ENCODE data around the gene OR2L13. TPM values are rescaled to one million over a fixed set of nuclear protein-coding genes. Genes with fewer than 3 reads are reported as not detected.

The OR2L13 gene
- total RNA-seq, 2 donors from 2014 or later, result not detected

GRCh38 chr1:248140846-248141245 is 45.9 kb downstream of the OR2L13 start:
- H3K4me1 Mint-ChIP-seq (ENCODE audit: low read depth in 2 of 2), result no peaks in the 10 kb centered on the region
- no peak overlapping the region for H3K27ac Mint-ChIP-seq
- H3K4me3 Mint-ChIP-seq, result no peak overlapping the region
- ATAC-seq (no peak), DNase-seq (ENCODE audit: low spot score) (no peak)
- no peaks in the 10 kb centered on the region for H3K27me3 Mint-ChIP-seq
- no peaks in the 10 kb centered on the region for H3K36me3 Mint-ChIP-seq
- peaks cover 18% of the 10 kb centered on the region for H3K9me3 Mint-ChIP-seq

DNA sequence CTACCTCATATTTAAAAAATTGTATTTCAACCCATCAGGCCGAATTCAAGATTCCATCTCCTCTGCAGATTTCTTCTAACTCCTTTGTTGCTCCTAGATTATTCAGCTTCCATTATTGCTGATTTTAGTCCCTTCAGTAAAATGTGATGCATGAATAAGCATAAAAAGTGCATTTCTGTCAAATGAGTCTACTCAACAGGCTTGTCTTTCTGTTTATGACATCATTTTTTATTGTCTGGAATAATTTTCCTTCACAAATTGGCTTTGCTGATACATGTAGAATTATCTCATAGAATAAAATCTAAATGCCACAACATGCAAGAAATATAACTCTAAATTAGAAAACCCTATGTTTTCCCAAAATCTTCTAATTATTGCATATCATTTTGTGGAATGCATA is 48.3 kb downstream of the OR2L13 start:
- Mint-ChIP-seq H3K9me3 (peaks cover 22% of the 10 kb centered on the region), H3K4me3 (no peak overlapping the region), H3K27me3 (no peaks in the 10 kb centered on the region), H3K27ac (no peak overlapping the region), H3K36me3 (no peaks in the 10 kb centered on the region), H3K4me1 (ENCODE audit: low read depth in 2 of 2) (no peaks in the 10 kb centered on the region)
- DNase-seq (ENCODE audit: low spot score) (no peak), ATAC-seq (no peak)

DNA sequence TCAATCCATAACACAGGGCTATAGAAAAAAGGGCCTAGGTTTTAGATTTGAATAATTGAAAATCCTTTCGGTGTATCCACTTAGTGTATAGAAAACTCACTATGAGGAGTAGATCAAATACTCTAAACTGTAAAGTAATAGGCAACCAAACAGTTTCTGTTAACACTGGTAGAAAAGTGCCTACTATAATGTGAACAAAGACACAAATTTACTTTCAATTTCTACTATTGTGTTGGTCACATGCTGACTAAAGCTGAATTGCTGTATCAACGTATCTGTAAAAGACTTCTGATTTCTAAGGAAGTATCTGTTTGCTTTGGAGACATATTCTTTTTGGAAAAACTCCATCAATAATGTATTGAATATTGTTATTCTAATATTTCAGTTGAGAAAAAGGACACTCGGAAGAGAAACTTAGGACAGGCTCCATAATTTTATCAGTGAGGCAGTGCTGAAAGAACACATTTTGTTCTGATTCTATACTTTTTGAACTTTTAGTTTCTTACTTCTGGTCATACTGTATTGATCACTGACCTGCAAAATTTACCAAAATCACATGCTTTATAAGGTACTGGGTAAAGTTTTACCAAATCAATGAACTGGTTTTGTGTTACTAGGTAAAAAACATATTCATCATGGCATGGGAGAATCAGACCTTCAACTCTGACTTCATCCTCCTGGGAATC is 49.7 kb downstream of the OR2L13 start, which contains the start of gene OR2M5:
TSS of gene OR2M5 (plus strand) at position 636 of the 686 bp plus-strand sequence. CDS start at position 636, 0 bp downstream.
- Mint-ChIP-seq H3K27ac (no peak within 1 kb of the TSS), H3K4me1 (ENCODE audit: low read depth in 2 of 2) (no peaks in the 10 kb centered on the region), H3K4me3 (no peak within 1 kb of the TSS), H3K27me3 (no peaks in the 10 kb centered on the region), H3K36me3 (no peaks in the 10 kb centered on the region), H3K9me3 (peaks cover 31% of the 10 kb centered on the region)
- DNase-seq (ENCODE audit: low spot score), result no peak
- no peak for ATAC-seq

Other genes with a start within 250 kb of the OR2L13 start
- gene TRIM58, start 238.0 kb upstream of the OR2L13 start, total RNA-seq, result under 1 TPM; 0.39 to 0.50 TPM
- gene OR2W3, start 199.6 kb upstream of the OR2L13 start, total RNA-seq, result under 1 TPM; 0.31 to 0.47 TPM
- not detected for gene OR2T8, start 174.9 kb upstream of the OR2L13 start, total RNA-seq
- gene OR2AJ1, start 170.3 kb upstream of the OR2L13 start, total RNA-seq, result not detected
- gene OR2L8, start 146.3 kb upstream of the OR2L13 start, total RNA-seq, result under 1 TPM in 1 of 2 donors, not detected in 1; 0.47 TPM
- not detected for gene OR2AK2, start 130.0 kb upstream of the OR2L13 start, total RNA-seq
- gene OR2L5, start 81.5 kb upstream of the OR2L13 start, total RNA-seq, result not detected
- gene OR2L2, start 65.1 kb upstream of the OR2L13 start, total RNA-seq, result under 1 TPM; 0.12 to 0.17 TPM
- gene OR2L3, start 48.3 kb upstream of the OR2L13 start, total RNA-seq, result not detected
- not detected for gene OR2M5, start 50.0 kb downstream of the OR2L13 start, total RNA-seq
- gene OR2M2, start 79.6 kb downstream of the OR2L13 start, total RNA-seq, result not detected
- gene OR2M3, start 102.1 kb downstream of the OR2L13 start, total RNA-seq, result not detected
- not detected for gene OR2M4, start 136.2 kb downstream of the OR2L13 start, total RNA-seq
- gene OR2T33, start 182.8 kb downstream of the OR2L13 start, total RNA-seq, result not detected
- gene OR2T12, start 208.2 kb downstream of the OR2L13 start, total RNA-seq, result not detected
- not detected for gene OR2M7, start 229.4 kb downstream of the OR2L13 start, total RNA-seq